ENCODE data around the gene POR. TPM values are rescaled to one million over a fixed set of nuclear protein-coding genes. Genes with fewer than 3 reads are reported as not detected.
"Not testable (repeated sequence)": the region's sequence is repeated elsewhere in the genome, so short reads cannot be mapped to it uniquely, and the experiment has no call there.

Gene POR
- total and polyA plus RNA-seq, 12 donors, result 37.3 to 203 (median 65.5) TPM

- no peaks in the 10 kb centered on the region for H3K27me3 ChIP-seq
- no peak overlapping the region for H3K27ac ChIP-seq
- peaks cover 0 to 3% (median 0%) of the 10 kb centered on the region in 9 donors for H3K4me1 ChIP-seq
- TF ChIP-seq CTCF (IDR thresholded peaks at IDR 0.05), result no peak
- no peak overlapping the region for H3K4me3 ChIP-seq
- intact Hi-C loops (cut with DNase I), result loop anchor here in 1 of 10 donors (5.0 kb wide), 1 partner anchor 116 kb away; no protein-coding TSS in a partner anchor
- 96 to 97% methylated on average over 10 of the region's 10 CpGs for WGBS, 2 donors
- H3K9me3 ChIP-seq, result no peaks in the 10 kb centered on the region
- DNase-seq, result no peak
- ATAC-seq, result no peak
- H3K36me3 ChIP-seq, result peaks cover 0 to 57% (median 8%) of the 10 kb centered on the region in 9 donors
Measured at GRCh38 chr7:76003351-76003750, 88.4 kb downstream of the POR start.

GRCh38 chr7:76005004-76005403 is 90.0 kb downstream of the POR start:
- H3K27ac ChIP-seq; H3K4me3 ChIP-seq; H3K27me3 ChIP-seq; DNase-seq; H3K9me3 ChIP-seq; intact Hi-C loops (cut with DNase I); ATAC-seq: not testable (repeated sequence)
- peaks cover 0 to 53% (median 8%) of the 10 kb centered on the region in 9 donors for H3K36me3 ChIP-seq
- H3K4me1 ChIP-seq, result peaks cover 0 to 19% (median 4%) of the 10 kb centered on the region in 9 donors
- WGBS, 2 donors, result 82 to 93% methylated on average over 4 of the region's 4 CpGs

- intact Hi-C loops (cut with DNase I), result no loop called here
- no peak overlapping the region for H3K27ac ChIP-seq
- ATAC-seq, result no peak
- no peak overlapping the region for H3K4me3 ChIP-seq
- no peak for TF ChIP-seq CTCF (IDR thresholded peaks at IDR 0.05)
- H3K27me3 ChIP-seq, result no peaks in the 10 kb centered on the region
- peaks cover 0 to 38% (median 27%) of the 10 kb centered on the region in 9 donors for H3K4me1 ChIP-seq
- no peaks in the 10 kb centered on the region for H3K9me3 ChIP-seq
- no peak for DNase-seq
- H3K36me3 ChIP-seq, result peaks cover 0 to 39% (median 7%) of the 10 kb centered on the region in 9 donors
- WGBS, 2 donors, result 78 to 80% methylated on average over 8 of the region's 8 CpGs
Measured at GRCh38 chr7:76008156-76008687, 93.3 kb downstream of the POR start.

DNA sequence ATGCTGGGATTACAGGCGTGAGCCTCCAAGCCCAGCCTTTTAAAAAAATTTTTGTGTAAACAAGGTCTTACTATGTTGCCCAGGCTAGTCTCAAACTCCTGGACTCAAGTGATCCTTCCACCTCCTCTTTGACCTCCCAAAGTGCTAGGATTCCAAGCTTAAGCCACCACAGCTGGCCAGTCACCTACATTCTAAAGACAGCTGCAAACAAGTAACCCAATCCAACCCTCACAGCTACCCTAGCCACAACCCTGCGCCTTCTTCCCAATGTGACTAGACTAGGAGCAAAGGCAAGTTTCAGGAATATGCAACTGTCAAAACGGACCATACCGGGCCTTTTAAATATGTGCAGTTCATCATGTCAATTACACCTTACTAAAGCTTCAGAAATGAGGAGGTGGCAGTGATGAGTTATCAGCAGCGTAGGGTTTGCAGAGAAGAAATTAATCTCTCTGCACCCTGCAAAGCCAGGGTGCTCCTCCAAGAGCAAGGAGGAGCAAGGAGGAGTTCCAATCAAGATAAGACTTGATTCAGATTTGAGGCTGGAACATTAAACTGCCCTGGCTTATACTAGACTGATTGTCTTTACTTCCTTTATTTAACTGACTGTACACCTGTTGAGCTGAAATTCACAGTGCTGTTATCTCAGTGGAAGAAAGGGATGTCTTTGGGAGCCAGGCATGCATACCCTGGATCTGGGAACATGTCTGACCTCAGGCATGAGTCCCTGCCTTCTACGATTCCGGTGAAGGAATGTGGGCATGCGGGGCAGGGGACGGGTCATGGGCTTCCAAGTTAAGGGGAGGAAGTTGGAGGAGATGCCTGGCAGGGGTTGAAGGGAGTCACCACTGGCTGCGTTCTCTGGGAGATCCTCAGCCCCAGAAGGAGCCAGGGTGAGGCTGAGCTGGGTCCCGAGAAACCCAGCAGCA is 95.0 kb downstream of the POR start:
- Histone ChIP-seq H3K4me1 (peaks cover 0 to 38% (median 27%) of the 10 kb centered on the region in 9 donors), H3K27me3 (no peaks in the 10 kb centered on the region), H3K36me3 (peaks cover 0 to 28% (median 0%) of the 10 kb centered on the region in 9 donors), H3K27ac (peak overlapping the region in 6 of 10 donors; percentile 5 to 81 (median 66)), H3K4me3 (no peak overlapping the region), H3K9me3 (no peaks in the 10 kb centered on the region)
- no peak for DNase-seq
- peak in 1 of 8 donors; percentile 22 for ATAC-seq
- 73 to 83% methylated on average over 11 of the region's 11 CpGs for whole genome bisulfite sequencing, 2 donors
- intact Hi-C loops (cut with DNase I), result loop anchor here in 1 of 10 donors (5.0 kb wide), 1 partner anchor 43 kb away; no protein-coding TSS in a partner anchor
- no peak for TF ChIP-seq CTCF (IDR thresholded peaks at IDR 0.05)
